Lung (tissue), 12 donors: ENCODE measurements around the gene MRPL27. TPM values are rescaled to one million over a fixed set of nuclear protein-coding genes. Genes with fewer than 3 reads are reported as not detected.

Source experiments
- ATAC-seq: fragments of 200-7000 bp; cut with Tn5 transposase; one replicate; pipeline ENCODE4 v1.9.1; 2020; ENCODE audit warnings: moderate number of reproducible peaks; ENCODE audit not compliant: insufficient read depth, low FRiP score
- DNase-seq, 3 donors: peaks; one replicate each; pipeline ENCODE4 v3.0.0-alpha.2; 2013 to 2017
- H3K27ac ChIP-seq, 2 donors: one replicate each; pipeline ENCODE4 v1.5.1; 2013; ENCODE audit warnings: mild to moderate bottlenecking in 2 of 2, moderate library complexity in 2 of 2, control low read depth in 1 of 2, inconsistent platforms in 1 of 2, low read depth in 1 of 2, low read length in 1 of 2
- H3K27me3 ChIP-seq, 3 donors: one replicate each; pipeline ENCODE4 v1.5.1; 2013; ENCODE audit warnings: low read length in 2 of 3; ENCODE audit not compliant: control insufficient read depth in 3 of 3, insufficient read depth in 3 of 3
- H3K36me3 ChIP-seq, 4 donors: one replicate each; pipeline ENCODE4 v1.5.1; 2013; ENCODE audit warnings: low read length in 4 of 4, mild to moderate bottlenecking in 1 of 4, moderate library complexity in 1 of 4; ENCODE audit not compliant: control insufficient read depth in 4 of 4, insufficient read depth in 4 of 4
- H3K4me1 ChIP-seq, 5 donors: one replicate each; pipeline ENCODE4 v1.5.1; 2013; ENCODE audit warnings: low read length in 5 of 5, mild to moderate bottlenecking in 2 of 5, moderate library complexity in 1 of 5; ENCODE audit not compliant: control insufficient read depth in 5 of 5, insufficient read depth in 5 of 5
- H3K4me3 ChIP-seq: one replicate; pipeline ENCODE4 v1.5.1; 2013; ENCODE audit warnings: mild to moderate bottlenecking, control low read depth, moderate library complexity
- H3K9ac ChIP-seq, 2 donors: one replicate each; pipeline ENCODE4 v1.5.1; 2013; ENCODE audit warnings: low read length in 2 of 2, control low read depth in 1 of 2; ENCODE audit not compliant: insufficient read depth in 1 of 2
- H3K9me3 ChIP-seq, 4 donors: one replicate each; pipeline ENCODE4 v1.5.1; 2013; ENCODE audit warnings: low read length in 3 of 4, mild to moderate bottlenecking in 1 of 4, moderate library complexity in 1 of 4; ENCODE audit not compliant: control insufficient read depth in 4 of 4, insufficient read depth in 3 of 4
- CTCF ChIP-seq: IDR thresholded peaks from 2 replicates; pipeline ENCODE4 v1.5.1; 2012; ENCODE audit warnings: mild to moderate bottlenecking; ENCODE audit errors: control extremely low read depth, extremely low read depth
- WGBS, 2 donors: extraction: QIAGEN DNeasy Blood & Tissue Kit; methylation state at CpG; one replicate each; pipeline ENCODE4 v1.1.7; 2013; 5-methylcytosine and 5-hydroxymethylcytosine counted together
- polyA plus RNA-seq, 2 donors: library from polyadenylated mRNA; stranded (reverse); fragments of 200-250 nt; gene quantifications; one replicate each; pipeline ENCODE4 v1.2.1, GENCODE V29; 2013
- total RNA-seq, 2 donors: library from RNA; depleted of rRNA in 1 of 2; stranded (reverse); fragments of >200 nt in 1 of 2; gene quantifications; one replicate each; pipeline ENCODE4 v1.2.1, GENCODE V29; 2014 to 2021
- donor health status: control.
- donor health status: control.
- donor health status: Bipolar disorder and iron deficiency.
- donor health status: healthy.
- donor health status: DM: yes; HTN: yes; CAD: no.

Gene MRPL27
- total and polyA plus RNA-seq, 4 donors: 33.5 to 176 (median 78.4) TPM

- H3K4me3 ChIP-seq: no peak overlapping the region
- WGBS, 2 donors: 71 to 77% methylated on average over 5 of the region's 5 CpGs
Observed at GRCh38 chr17:50375858-50376538, 3.0 kb upstream of the MRPL27 start.

GRCh38 chr17:50373705-50374104 lies 721 bp upstream of the MRPL27 start:
- no peaks in the 10 kb centered on the region for H3K9me3 ChIP-seq
- no peak overlapping the region for H3K4me3 ChIP-seq
- WGBS, 2 donors: 88 to 89% methylated on average over 2 of the region's 2 CpGs
- ATAC-seq (no peak), DNase-seq (no peak)
- H3K9ac ChIP-seq: no peak overlapping the region
- TF ChIP-seq CTCF: no peak
- H3K27me3 ChIP-seq: no peaks in the 10 kb centered on the region
- H3K27ac ChIP-seq: no peak overlapping the region
- H3K4me1 ChIP-seq: peaks cover 0 to 12% (median 3%) of the 10 kb centered on the region in 5 donors
- H3K36me3 ChIP-seq: peaks cover 11 to 28% (median 14%) of the 10 kb centered on the region in 4 donors

More at GRCh38 chr17:50375858-50376538, 3.0 kb upstream of the MRPL27 start:
- peaks cover 3 to 12% (median 8%) of the 10 kb centered on the region in 4 donors for H3K36me3 ChIP-seq
- no peak for DNase-seq
- no peaks in the 10 kb centered on the region for H3K9me3 ChIP-seq
- no peak for ATAC-seq
- H3K4me1 ChIP-seq: peaks cover 0 to 12% (median 3%) of the 10 kb centered on the region in 5 donors
- H3K27me3 ChIP-seq: no peaks in the 10 kb centered on the region
- no peak for TF ChIP-seq CTCF
- H3K27ac ChIP-seq: no peak overlapping the region
- no peak overlapping the region for H3K9ac ChIP-seq

- no peaks in the 10 kb centered on the region for H3K27me3 ChIP-seq
- no peaks in the 10 kb centered on the region for H3K9me3 ChIP-seq
- no peak for DNase-seq
- peaks cover 0 to 12% (median 3%) of the 10 kb centered on the region in 5 donors for H3K4me1 ChIP-seq
- no peak for ATAC-seq
- peak overlapping the region; percentile 85 for H3K4me3 ChIP-seq
- H3K27ac ChIP-seq: peak overlapping the region; percentile 80 to 98
- H3K36me3 ChIP-seq: peaks cover 19 to 38% (median 22%) of the 10 kb centered on the region in 4 donors
- 19 to 27% methylated on average over 14 of the region's 14 CpGs for WGBS, 2 donors
- peak overlapping the region; percentile 65 to 92 for H3K9ac ChIP-seq
- no peak for TF ChIP-seq CTCF
Observed at GRCh38 chr17:50372222-50372757, 694 bp downstream of the MRPL27 start.
